Osteoblast (primary cell): ENCODE measurements around the gene BOLA3. TPM values are rescaled to one million over a fixed set of nuclear protein-coding genes. Genes with fewer than 3 reads are reported as not detected.
A peak's percentile ranks its signal among the peaks of the same experiment; 100 is the strongest.

Experiments used
- DNase-seq: peaks from one replicate; pipeline ENCODE4 v3.0.0; 2011; ENCODE audit warnings: low spot score, mixed read lengths; ENCODE audit not compliant: insufficient read length; ENCODE audit errors: missing footprints
- H2AFZ ChIP-seq: 2 replicates; pipeline ENCODE4 v1.6.0; 2011; ENCODE audit warnings: mild to moderate bottlenecking, low read length
- H3K27ac ChIP-seq: 2 replicates; pipeline ENCODE4 v1.5.1; 2011; ENCODE audit warnings: mild to moderate bottlenecking, low read depth, low read length, moderate library complexity
- H3K27me3 ChIP-seq: 2 replicates; pipeline ENCODE4 v1.6.0; 2012; ENCODE audit warnings: mild to moderate bottlenecking, control low read depth, inconsistent platforms, low read length, moderate library complexity; ENCODE audit not compliant: insufficient read depth
- H3K36me3 ChIP-seq: 2 replicates; pipeline ENCODE4 v1.5.1; 2011; ENCODE audit warnings: mild to moderate bottlenecking, low read length, control low read depth, moderate library complexity; ENCODE audit not compliant: insufficient read depth
- H3K4me1 ChIP-seq: 2 replicates; pipeline ENCODE4 v1.5.1; 2011; ENCODE audit warnings: mild to moderate bottlenecking, low read length, control low read depth, moderate library complexity; ENCODE audit not compliant: insufficient read depth
- H3K4me2 ChIP-seq: 2 replicates; pipeline ENCODE4 v1.6.0; 2011; ENCODE audit warnings: mild to moderate bottlenecking, low read length; ENCODE audit not compliant: insufficient read depth
- H3K4me3 ChIP-seq: fragments of 200-600 bp; sonication (generic); 3 replicates; pipeline ENCODE4 v1.5.1; 2012; ENCODE audit warnings: mild to moderate bottlenecking, low read length, inconsistent platforms; ENCODE audit not compliant: insufficient read depth
- H3K79me2 ChIP-seq: 2 replicates; pipeline ENCODE4 v1.6.0; 2012; ENCODE audit warnings: mild to moderate bottlenecking, low read length, control low read depth, inconsistent platforms; ENCODE audit not compliant: insufficient read depth
- H3K9me3 ChIP-seq: 2 replicates; pipeline ENCODE4 v1.5.1; 2011; ENCODE audit warnings: low read depth, low read length, control low read depth
- H4K20me1 ChIP-seq: 2 replicates; pipeline ENCODE4 v1.6.0; 2012; ENCODE audit warnings: mild to moderate bottlenecking, low read length, control low read depth; ENCODE audit not compliant: insufficient read depth
- total RNA-seq: library from RNA; depleted of rRNA; stranded (reverse); fragments of >200 nt; gene quantifications from 2 replicates; pipeline ENCODE4 v1.2.3, GENCODE V29; 2012
- TF ChIP-seq, protein P1 (sequence below): IDR thresholded peaks from 2 replicates; pipeline ENCODE4 v1.5.1; 2011; ENCODE audit warnings: mild to moderate bottlenecking, low read depth, low read length, moderate library complexity; ENCODE audit errors: extremely low read depth

The BOLA3 gene
- total RNA-seq, 1 donor, result 17.4 TPM

DNA sequence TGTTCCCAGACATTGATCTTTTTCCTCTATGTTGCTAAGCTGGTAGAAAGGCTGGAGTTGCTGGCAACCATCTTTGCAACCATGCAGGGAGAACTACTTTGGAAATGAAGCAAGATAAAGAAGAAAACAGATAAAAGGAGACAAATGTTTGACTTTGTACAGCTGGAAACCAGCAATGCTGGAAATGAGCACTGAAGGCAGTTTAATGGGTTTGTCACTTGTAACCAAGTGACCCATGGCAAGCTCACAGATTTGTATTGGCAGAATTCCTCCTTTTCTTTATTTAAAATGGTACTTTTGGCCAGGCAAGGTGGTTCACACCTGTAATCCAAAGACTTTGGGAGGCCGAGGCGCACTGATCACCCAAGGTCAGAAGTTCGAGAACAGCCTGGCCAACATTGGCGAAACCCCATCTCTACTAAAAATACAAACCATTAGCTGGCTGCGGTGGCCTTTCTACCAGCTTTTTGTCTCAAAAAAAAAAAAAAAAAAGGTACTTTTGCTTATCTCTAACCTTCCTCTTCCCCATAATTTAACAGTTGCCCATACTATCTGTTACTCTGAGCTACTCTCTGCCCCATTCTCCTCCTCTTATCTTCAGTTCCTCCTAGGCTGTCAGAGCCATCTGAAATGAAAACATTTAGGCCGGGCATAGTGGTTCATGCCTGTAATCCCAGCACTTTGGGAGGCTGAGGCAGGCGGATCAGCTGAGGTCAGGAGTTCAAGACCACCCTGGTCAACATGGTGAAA lies 2.0 kb upstream of the BOLA3 start:
- no peak overlapping the region for H2AFZ ChIP-seq
- H4K20me1 ChIP-seq, result no peaks in the 10 kb centered on the region
- H3K4me3 ChIP-seq, result no peak overlapping the region
- H3K27ac ChIP-seq, result no peak overlapping the region
- H3K36me3 ChIP-seq, result peaks cover 18% of the 10 kb centered on the region
- H3K27me3 ChIP-seq, result no peaks in the 10 kb centered on the region
- no peak overlapping the region for H3K4me2 ChIP-seq
- TF ChIP-seq, protein P1, sequence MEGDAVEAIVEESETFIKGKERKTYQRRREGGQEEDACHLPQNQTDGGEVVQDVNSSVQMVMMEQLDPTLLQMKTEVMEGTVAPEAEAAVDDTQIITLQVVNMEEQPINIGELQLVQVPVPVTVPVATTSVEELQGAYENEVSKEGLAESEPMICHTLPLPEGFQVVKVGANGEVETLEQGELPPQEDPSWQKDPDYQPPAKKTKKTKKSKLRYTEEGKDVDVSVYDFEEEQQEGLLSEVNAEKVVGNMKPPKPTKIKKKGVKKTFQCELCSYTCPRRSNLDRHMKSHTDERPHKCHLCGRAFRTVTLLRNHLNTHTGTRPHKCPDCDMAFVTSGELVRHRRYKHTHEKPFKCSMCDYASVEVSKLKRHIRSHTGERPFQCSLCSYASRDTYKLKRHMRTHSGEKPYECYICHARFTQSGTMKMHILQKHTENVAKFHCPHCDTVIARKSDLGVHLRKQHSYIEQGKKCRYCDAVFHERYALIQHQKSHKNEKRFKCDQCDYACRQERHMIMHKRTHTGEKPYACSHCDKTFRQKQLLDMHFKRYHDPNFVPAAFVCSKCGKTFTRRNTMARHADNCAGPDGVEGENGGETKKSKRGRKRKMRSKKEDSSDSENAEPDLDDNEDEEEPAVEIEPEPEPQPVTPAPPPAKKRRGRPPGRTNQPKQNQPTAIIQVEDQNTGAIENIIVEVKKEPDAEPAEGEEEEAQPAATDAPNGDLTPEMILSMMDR, result no peak
- peaks cover 13% of the 10 kb centered on the region for H3K79me2 ChIP-seq
- DNase-seq, result no peak
- H3K9me3 ChIP-seq, result no peaks in the 10 kb centered on the region
- peaks cover 13% of the 10 kb centered on the region for H3K4me1 ChIP-seq

DNA sequence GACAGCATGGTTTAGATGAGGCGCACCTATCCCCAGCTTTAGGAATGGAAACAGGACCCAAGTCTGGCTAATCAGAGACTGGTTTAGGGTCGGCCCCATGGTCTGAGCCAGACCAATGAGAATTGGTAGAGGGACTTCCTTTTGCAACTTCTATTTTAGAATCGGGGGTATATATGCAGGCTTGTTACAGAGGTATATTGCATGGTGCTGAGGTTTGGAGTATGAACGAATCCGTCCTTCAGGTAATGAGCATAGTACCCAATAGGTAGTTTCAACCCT lies 1.5 kb upstream of the BOLA3 start:
- H3K4me2 ChIP-seq, result no peak overlapping the region
- H3K4me1 ChIP-seq, result peaks cover 13% of the 10 kb centered on the region
- no peak overlapping the region for H3K4me3 ChIP-seq
- no peaks in the 10 kb centered on the region for H4K20me1 ChIP-seq
- DNase-seq, result no peak
- H2AFZ ChIP-seq, result no peak overlapping the region
- H3K27ac ChIP-seq, result no peak overlapping the region
- TF ChIP-seq, protein P1, result no peak
- H3K9me3 ChIP-seq, result no peaks in the 10 kb centered on the region
- peaks cover 13% of the 10 kb centered on the region for H3K79me2 ChIP-seq
- H3K27me3 ChIP-seq, result no peaks in the 10 kb centered on the region
- peaks cover 19% of the 10 kb centered on the region for H3K36me3 ChIP-seq

DNA sequence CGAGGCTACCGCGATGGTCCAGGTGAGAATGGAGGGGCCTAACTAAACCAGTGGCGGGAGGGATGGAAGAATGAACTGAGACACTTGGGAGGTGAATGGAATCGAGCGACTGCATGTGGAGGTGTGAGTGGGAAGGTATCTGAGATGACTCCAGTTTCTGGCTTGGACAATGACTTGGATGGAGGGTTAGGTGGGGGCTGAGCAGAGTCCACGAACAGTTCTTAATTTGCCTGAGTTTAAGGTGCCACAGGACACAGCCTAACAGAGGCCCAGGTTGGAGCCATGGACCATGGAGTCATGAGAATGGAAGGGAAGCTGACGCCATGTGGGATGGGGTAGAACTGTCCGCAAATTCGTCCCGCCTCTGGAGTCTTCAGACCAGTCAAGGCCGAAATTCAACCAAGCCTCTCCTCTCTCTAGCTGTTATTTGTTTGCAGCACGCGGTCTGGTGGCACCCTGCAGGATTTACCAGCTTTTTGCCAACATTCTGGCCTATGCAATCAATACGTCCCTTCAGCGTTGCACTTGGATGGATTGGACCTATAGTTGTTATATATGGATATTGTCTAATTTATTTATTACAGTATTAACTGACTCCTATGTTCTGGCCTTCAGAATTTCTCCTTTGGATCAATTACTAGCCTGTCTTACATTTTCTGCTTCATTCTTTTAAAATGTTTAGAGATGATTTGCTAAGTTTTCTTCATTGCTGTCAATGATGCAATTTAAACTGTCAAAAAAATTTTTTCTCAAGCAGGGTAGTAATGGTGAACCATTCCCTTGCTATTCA lies 940 bp upstream of the BOLA3 start:
- peak overlapping the region; percentile 74 for H3K4me2 ChIP-seq
- no peaks in the 10 kb centered on the region for H4K20me1 ChIP-seq
- H3K4me3 ChIP-seq, result peak overlapping the region; percentile 87
- no peak overlapping the region for H3K27ac ChIP-seq
- H3K9me3 ChIP-seq, result no peaks in the 10 kb centered on the region
- peaks cover 13% of the 10 kb centered on the region for H3K79me2 ChIP-seq
- H3K4me1 ChIP-seq, result peaks cover 13% of the 10 kb centered on the region
- TF ChIP-seq, protein P1, result no peak
- no peaks in the 10 kb centered on the region for H3K27me3 ChIP-seq
- H3K36me3 ChIP-seq, result peaks cover 17% of the 10 kb centered on the region
- DNase-seq, result no peak
- H2AFZ ChIP-seq, result peak overlapping the region; percentile 90
